BE2C (cell line): ENCODE measurements around the gene STXBP5.

Source experiments
- DNase-seq: peaks from one replicate; pipeline ENCODE4 v3.0.0-alpha.2; 2020
- H3K27me3 ChIP-seq: fragments of 250-450 bp; sonication (Bioruptor Pico); 2 replicates; pipeline ENCODE4 v1.5.1; 2020; ENCODE audit warnings: mild to moderate bottlenecking
- H3K36me3 ChIP-seq: fragments of 250-450 bp; sonication (Bioruptor Pico); 2 replicates; pipeline ENCODE4 v1.5.1; 2020; ENCODE audit warnings: mild to moderate bottlenecking
- H3K4me1 ChIP-seq: fragments of 250-450 bp; sonication (Bioruptor Pico); 2 replicates; pipeline ENCODE4 v1.5.1; 2020
- H3K4me3 ChIP-seq: 2 replicates; pipeline ENCODE4 v1.5.1; 2011; ENCODE audit warnings: low read depth, low read length
- H3K9me3 ChIP-seq: fragments of 250-450 bp; sonication (Bioruptor Pico); 2 replicates; pipeline ENCODE4 v1.5.1; 2020
- TF ChIP-seq, protein P1 (sequence below): IDR thresholded peaks from 2 replicates; pipeline ENCODE4 v1.5.1; 2012; ENCODE audit warnings: mild to moderate bottlenecking, low read depth, low read length

The STXBP5 gene

DNA sequence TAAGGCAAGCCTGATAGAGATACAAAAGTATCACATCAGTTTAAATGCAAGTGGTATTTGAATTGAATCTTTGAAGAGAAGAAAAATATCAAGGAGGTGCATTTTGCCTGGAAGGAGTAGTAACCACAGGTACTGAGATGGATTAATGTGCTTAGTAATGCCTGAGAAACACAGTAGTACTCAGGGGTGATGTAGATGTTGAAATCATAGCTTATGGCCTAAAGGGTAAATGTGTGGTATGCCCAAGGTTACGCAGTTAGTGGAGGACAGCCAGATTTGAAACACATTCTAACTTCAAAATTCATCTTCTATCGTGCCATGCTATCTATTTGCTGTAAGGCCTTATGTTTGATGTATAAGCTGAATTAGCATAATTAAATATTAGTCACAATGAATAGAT is 55.9 kb downstream of the STXBP5 start:
- DNase-seq: no peak
- no peaks in the 10 kb centered on the region for H3K27me3 ChIP-seq
- H3K4me1 ChIP-seq: peaks cover 6% of the 10 kb centered on the region; the same call in 1 of the 2 replicates
- H3K4me3 ChIP-seq: no peak overlapping the region
- TF ChIP-seq, protein P1, sequence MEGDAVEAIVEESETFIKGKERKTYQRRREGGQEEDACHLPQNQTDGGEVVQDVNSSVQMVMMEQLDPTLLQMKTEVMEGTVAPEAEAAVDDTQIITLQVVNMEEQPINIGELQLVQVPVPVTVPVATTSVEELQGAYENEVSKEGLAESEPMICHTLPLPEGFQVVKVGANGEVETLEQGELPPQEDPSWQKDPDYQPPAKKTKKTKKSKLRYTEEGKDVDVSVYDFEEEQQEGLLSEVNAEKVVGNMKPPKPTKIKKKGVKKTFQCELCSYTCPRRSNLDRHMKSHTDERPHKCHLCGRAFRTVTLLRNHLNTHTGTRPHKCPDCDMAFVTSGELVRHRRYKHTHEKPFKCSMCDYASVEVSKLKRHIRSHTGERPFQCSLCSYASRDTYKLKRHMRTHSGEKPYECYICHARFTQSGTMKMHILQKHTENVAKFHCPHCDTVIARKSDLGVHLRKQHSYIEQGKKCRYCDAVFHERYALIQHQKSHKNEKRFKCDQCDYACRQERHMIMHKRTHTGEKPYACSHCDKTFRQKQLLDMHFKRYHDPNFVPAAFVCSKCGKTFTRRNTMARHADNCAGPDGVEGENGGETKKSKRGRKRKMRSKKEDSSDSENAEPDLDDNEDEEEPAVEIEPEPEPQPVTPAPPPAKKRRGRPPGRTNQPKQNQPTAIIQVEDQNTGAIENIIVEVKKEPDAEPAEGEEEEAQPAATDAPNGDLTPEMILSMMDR: no peak
- no peaks in the 10 kb centered on the region for H3K9me3 ChIP-seq
- peaks cover 41% of the 10 kb centered on the region for H3K36me3 ChIP-seq

DNA sequence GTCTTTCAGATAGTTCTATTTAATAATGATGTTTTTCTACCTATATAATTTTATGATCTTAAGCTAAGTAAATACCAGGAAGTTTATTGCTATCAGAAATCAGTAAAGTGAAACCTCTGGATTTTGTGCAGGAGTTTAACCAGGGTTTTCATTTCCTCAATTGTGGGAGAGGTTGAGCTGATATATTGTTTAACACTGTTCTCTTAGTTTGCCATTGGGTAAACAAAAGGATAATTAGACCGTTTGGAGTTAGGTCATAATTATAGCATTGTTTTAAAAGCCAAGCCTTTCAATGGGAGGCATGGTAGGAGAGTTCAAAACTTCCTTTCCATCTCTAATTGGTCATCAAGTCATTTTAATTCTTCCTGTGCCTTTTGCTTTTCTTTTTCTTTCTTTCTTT is 58.7 kb downstream of the STXBP5 start:
- no peak for DNase-seq
- Histone ChIP-seq H3K4me1 (peaks cover 2% of the 10 kb centered on the region; the same call in 1 of the 2 replicates), H3K9me3 (no peaks in the 10 kb centered on the region), H3K27me3 (no peaks in the 10 kb centered on the region), H3K36me3 (peaks cover 44% of the 10 kb centered on the region), H3K4me3 (no peak overlapping the region)
- TF ChIP-seq, protein P1: no peak

DNA sequence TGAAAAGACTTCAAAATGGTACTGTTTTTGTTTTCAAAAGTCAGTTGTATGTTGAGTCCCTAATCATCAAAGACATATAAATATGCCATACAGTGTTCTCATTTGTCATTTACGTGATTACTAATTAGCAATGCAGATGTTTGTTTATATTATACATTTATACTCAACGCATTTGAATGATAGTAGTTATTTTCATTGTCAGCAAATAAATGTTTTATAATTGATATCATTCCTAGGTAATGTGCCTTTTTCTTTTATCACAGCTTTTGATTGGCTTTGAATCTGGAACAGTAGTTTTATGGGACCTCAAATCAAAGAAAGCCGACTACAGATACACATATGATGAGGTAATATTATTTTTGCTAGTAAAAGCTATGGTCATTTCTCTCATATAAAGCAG is 62.6 kb downstream of the STXBP5 start:
- Histone ChIP-seq H3K4me1 (no peaks in the 10 kb centered on the region), H3K36me3 (peaks cover 42% of the 10 kb centered on the region), H3K27me3 (no peaks in the 10 kb centered on the region), H3K9me3 (no peaks in the 10 kb centered on the region), H3K4me3 (no peak overlapping the region)
- no peak for DNase-seq
- TF ChIP-seq, protein P1: no peak

DNA sequence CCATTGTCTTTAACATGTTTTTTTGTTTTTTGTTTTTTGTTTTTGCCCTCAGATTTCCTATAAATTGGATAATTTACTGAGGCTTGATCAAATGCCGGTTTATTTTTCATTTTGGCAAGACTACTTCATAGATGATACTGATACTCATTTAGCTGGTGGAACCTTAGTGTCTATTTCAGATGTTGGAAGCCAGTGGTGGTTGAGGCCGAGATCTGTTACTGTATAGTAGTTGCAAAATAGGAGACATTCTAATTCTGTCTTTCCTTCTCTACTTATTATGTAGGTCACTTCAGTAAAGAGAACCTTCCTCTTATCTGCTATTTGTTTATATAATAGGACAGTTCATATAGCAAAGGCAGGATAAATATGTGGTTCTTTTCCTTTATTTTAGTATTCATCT is 63.4 kb downstream of the STXBP5 start:
- no peaks in the 10 kb centered on the region for H3K9me3 ChIP-seq
- no peak overlapping the region for H3K4me3 ChIP-seq
- peaks cover 40% of the 10 kb centered on the region for H3K36me3 ChIP-seq
- no peaks in the 10 kb centered on the region for H3K4me1 ChIP-seq
- DNase-seq: no peak
- TF ChIP-seq, protein P1: no peak
- H3K27me3 ChIP-seq: no peaks in the 10 kb centered on the region

DNA sequence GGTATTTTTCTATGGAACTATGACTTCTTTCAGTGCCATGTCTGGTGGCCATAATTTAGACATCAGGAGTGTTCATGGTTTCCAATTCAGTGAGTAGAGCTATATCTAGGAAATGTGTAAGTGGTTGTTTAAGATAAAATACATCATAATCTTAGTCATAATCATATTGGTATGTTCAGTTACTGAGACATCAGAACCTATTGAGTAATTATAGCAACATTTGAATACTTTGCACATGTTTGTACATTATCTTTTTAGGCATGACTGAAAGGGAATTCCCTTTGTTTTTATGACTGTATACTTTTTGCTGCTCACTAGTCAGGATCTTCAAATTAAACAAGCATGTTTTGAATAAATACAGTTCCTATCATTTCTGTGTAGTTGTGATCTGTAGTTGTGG is 64.0 kb downstream of the STXBP5 start:
- TF ChIP-seq, protein P1: no peak
- no peak for DNase-seq
- Histone ChIP-seq H3K4me1 (no peaks in the 10 kb centered on the region), H3K9me3 (no peaks in the 10 kb centered on the region), H3K4me3 (no peak overlapping the region), H3K27me3 (no peaks in the 10 kb centered on the region), H3K36me3 (peaks cover 40% of the 10 kb centered on the region)

DNA sequence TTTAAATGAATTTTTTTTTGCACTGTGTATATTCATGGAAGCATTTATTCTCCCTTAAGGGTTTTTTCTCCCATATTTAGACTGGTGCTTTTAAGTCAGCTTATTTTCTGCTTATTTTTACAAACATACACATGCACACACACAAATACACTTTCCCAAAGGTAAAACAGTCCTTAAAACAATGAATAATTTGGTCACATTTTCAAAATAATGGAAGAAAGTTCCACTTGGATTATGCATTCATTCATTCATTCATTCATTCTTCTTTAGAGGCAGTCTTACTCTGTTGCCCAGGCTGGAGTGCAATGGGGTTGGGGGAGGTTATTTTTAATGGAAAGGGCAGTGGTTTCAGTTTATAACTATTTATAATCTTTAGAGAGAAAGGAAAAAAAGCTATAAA is 69.8 kb downstream of the STXBP5 start:
- H3K4me3 ChIP-seq: no peak overlapping the region
- peaks cover 39% of the 10 kb centered on the region for H3K36me3 ChIP-seq
- DNase-seq: no peak
- H3K4me1 ChIP-seq: no peaks in the 10 kb centered on the region; the same call in 1 of the 2 replicates
- H3K27me3 ChIP-seq: no peaks in the 10 kb centered on the region
- TF ChIP-seq, protein P1: no peak
- H3K9me3 ChIP-seq: no peaks in the 10 kb centered on the region
